Measurements from ENCODE around the gene ERBB4. TPM values are rescaled to one million over a fixed set of nuclear protein-coding genes. Genes with fewer than 3 reads are reported as not detected.

Gene ERBB4
- total RNA-seq, 6 donors from 2014 or later, result 3.3 to 24.2 (median 11.7) TPM

GRCh38 chr2:211503198-211503597 lies 1035.4 kb downstream of the ERBB4 start:
- peaks cover 0 to 4% (median 0%) of the 10 kb centered on the region in 4 donors for H3K9me3 ChIP-seq
- ATAC-seq (ENCODE audit: low FRiP score in 2 of 2) (peak in 1 of 2 donors; percentile 46), DNase-seq (no peak)
- H3K27ac ChIP-seq, result no peak overlapping the region
- H3K4me1 ChIP-seq, result no peaks in the 10 kb centered on the region
- H3K27me3 ChIP-seq, result no peaks in the 10 kb centered on the region
- TF ChIP-seq, protein P1, sequence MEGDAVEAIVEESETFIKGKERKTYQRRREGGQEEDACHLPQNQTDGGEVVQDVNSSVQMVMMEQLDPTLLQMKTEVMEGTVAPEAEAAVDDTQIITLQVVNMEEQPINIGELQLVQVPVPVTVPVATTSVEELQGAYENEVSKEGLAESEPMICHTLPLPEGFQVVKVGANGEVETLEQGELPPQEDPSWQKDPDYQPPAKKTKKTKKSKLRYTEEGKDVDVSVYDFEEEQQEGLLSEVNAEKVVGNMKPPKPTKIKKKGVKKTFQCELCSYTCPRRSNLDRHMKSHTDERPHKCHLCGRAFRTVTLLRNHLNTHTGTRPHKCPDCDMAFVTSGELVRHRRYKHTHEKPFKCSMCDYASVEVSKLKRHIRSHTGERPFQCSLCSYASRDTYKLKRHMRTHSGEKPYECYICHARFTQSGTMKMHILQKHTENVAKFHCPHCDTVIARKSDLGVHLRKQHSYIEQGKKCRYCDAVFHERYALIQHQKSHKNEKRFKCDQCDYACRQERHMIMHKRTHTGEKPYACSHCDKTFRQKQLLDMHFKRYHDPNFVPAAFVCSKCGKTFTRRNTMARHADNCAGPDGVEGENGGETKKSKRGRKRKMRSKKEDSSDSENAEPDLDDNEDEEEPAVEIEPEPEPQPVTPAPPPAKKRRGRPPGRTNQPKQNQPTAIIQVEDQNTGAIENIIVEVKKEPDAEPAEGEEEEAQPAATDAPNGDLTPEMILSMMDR (IDR thresholded peaks at IDR 0.05), result no peak
- TF ChIP-seq POLR2AphosphoS5 (IDR thresholded peaks at IDR 0.05), result no peak
- TF ChIP-seq POLR2A (IDR thresholded peaks at IDR 0.05), result no peak
- TF ChIP-seq EP300 (IDR thresholded peaks at IDR 0.05), result no peak
- no peak overlapping the region for H3K4me3 ChIP-seq
- WGBS, 2 donors, result 93% methylated on average over 4 of the region's 4 CpGs; no CpG with 5 or more reads in 1 of the 2 donors
- H3K36me3 ChIP-seq, result no peaks in the 10 kb centered on the region

- Histone ChIP-seq H3K27me3 (no peaks in the 10 kb centered on the region), H3K4me3 (no peak overlapping the region), H3K27ac (no peak overlapping the region), H3K9me3 (peaks cover 0 to 1% (median 0%) of the 10 kb centered on the region in 4 donors), H3K4me1 (no peaks in the 10 kb centered on the region), H3K36me3 (no peaks in the 10 kb centered on the region)
- DNase-seq (no peak), ATAC-seq (ENCODE audit: low FRiP score in 2 of 2) (no peak)
- 39 to 46% methylated on average over 3 of the region's 3 CpGs for WGBS, 2 donors
- TF ChIP-seq POLR2A (IDR thresholded peaks at IDR 0.05) (no peak), POLR2AphosphoS5 (IDR thresholded peaks at IDR 0.05) (no peak), EP300 (IDR thresholded peaks at IDR 0.05) (no peak)
- TF ChIP-seq, protein P1 (IDR thresholded peaks at IDR 0.05), result no peak
Measured at GRCh38 chr2:211498551-211499205, 1039.9 kb downstream of the ERBB4 start.

- no peak for ATAC-seq (ENCODE audit: low FRiP score in 2 of 2)
- Histone ChIP-seq H3K27me3 (no peaks in the 10 kb centered on the region), H3K9me3 (no peaks in the 10 kb centered on the region), H3K36me3 (no peaks in the 10 kb centered on the region), H3K4me3 (no peak overlapping the region), H3K27ac (no peak overlapping the region), H3K4me1 (no peaks in the 10 kb centered on the region)
- DNase-seq, result no peak
- TF ChIP-seq POLR2AphosphoS5 (IDR thresholded peaks at IDR 0.05) (no peak), EP300 (IDR thresholded peaks at IDR 0.05) (no peak), POLR2A (IDR thresholded peaks at IDR 0.05) (no peak)
- TF ChIP-seq, protein P1 (IDR thresholded peaks at IDR 0.05), result no peak
- 88 to 90% methylated on average over 3 of the region's 3 CpGs for WGBS, 2 donors
Measured at GRCh38 chr2:211495339-211495738, 1043.3 kb downstream of the ERBB4 start.

GRCh38 chr2:211494536-211494935 lies 1044.1 kb downstream of the ERBB4 start:
- Histone ChIP-seq H3K27me3 (no peaks in the 10 kb centered on the region), H3K36me3 (no peaks in the 10 kb centered on the region), H3K9me3 (no peaks in the 10 kb centered on the region), H3K4me1 (no peaks in the 10 kb centered on the region), H3K27ac (no peak overlapping the region), H3K4me3 (no peak overlapping the region)
- WGBS, 2 donors, result 56 to 58% methylated on average over 3 of the region's 3 CpGs
- DNase-seq (no peak), ATAC-seq (ENCODE audit: low FRiP score in 2 of 2) (no peak)
- TF ChIP-seq POLR2A (IDR thresholded peaks at IDR 0.05) (no peak), POLR2AphosphoS5 (IDR thresholded peaks at IDR 0.05) (no peak), EP300 (IDR thresholded peaks at IDR 0.05) (no peak)
- TF ChIP-seq, protein P1 (IDR thresholded peaks at IDR 0.05), result no peak

DNA sequence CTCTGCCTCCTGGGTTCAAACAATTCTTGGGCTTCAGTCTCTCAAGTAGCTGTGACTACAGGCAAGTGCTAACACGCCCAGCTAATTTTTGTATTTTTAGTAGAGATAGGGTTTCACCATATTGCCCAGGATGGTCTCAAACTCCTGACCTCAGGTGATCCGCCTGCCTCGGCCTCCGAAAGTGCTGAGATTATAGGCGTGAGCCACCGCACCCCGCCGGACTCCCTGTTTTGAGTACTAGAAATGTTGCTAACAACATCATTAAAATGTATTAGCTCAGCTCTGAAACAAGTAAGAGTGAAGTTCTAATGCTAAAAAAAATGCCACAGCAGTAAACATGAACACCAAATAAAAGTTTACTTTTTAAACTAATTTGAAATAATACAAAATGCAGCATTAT lies 1044.5 kb downstream of the ERBB4 start:
- Histone ChIP-seq H3K4me1 (no peaks in the 10 kb centered on the region), H3K4me3 (no peak overlapping the region), H3K27ac (no peak overlapping the region), H3K36me3 (no peaks in the 10 kb centered on the region), H3K9me3 (no peaks in the 10 kb centered on the region), H3K27me3 (no peaks in the 10 kb centered on the region)
- 94 to 97% methylated on average over 8 of the region's 8 CpGs for WGBS, 2 donors
- DNase-seq (peak in 1 of 2 donors; percentile 16), ATAC-seq (ENCODE audit: low FRiP score in 2 of 2) (no peak)
- TF ChIP-seq, protein P1 (IDR thresholded peaks at IDR 0.05), result no peak
- TF ChIP-seq POLR2AphosphoS5 (IDR thresholded peaks at IDR 0.05), result no peak
- TF ChIP-seq EP300 (IDR thresholded peaks at IDR 0.05), result no peak
- no peak for TF ChIP-seq POLR2A (IDR thresholded peaks at IDR 0.05)
